ENCODE measurements around the gene MITF. TPM values are rescaled to one million over a fixed set of nuclear protein-coding genes. Genes with fewer than 3 reads are reported as not detected.

MITF gene
- 1.5 and 5.7 TPM in 2 replicates for total RNA-seq

- peak; percentile 95 for DNase-seq
Measured at GRCh38 chr3:69739204-69740102, at the start of gene MITF. Gene MITF, plus strand, starts transcription at chr3:69739464. Its CDS starts 134 bp downstream, at chr3:69739598.

DNA sequence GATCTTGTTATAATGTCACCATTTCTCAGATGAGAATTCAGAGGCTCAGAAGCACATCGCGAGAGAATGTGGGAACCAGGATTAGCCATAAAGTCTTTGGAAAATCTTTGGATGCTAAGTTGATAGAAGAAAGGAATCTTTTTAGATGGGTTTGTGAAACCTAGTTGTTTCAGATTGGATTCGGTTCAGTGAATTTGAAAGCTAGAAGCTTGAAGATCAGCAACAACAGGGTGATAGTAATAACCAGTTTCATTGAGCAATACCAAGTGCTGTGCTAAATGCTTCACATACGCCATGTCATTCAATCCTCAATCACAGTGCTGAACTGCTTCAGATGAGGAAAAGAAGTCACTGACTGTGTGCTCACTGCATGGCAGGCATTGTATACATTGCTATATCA lies 47.4 kb upstream of the MITF start:
- no peak for DNase-seq

- DNase-seq = peak; percentile 25
Measured at GRCh38 chr3:69692761-69693160, 46.5 kb upstream of the MITF start.

- DNase-seq = no peak
Measured at GRCh38 chr3:69695443-69695842, 43.8 kb upstream of the MITF start.

- no peak for DNase-seq
Measured at GRCh38 chr3:69695933-69696332, 43.3 kb upstream of the MITF start.

- DNase-seq = no peak
Measured at GRCh38 chr3:69696367-69696766, 42.9 kb upstream of the MITF start.

GRCh38 chr3:69697381-69697780 lies 41.9 kb upstream of the MITF start:
- no peak for DNase-seq

GRCh38 chr3:69698728-69699127 lies 40.5 kb upstream of the MITF start:
- no peak for DNase-seq

GRCh38 chr3:69699183-69699582 lies 40.1 kb upstream of the MITF start:
- no peak for DNase-seq

DNA sequence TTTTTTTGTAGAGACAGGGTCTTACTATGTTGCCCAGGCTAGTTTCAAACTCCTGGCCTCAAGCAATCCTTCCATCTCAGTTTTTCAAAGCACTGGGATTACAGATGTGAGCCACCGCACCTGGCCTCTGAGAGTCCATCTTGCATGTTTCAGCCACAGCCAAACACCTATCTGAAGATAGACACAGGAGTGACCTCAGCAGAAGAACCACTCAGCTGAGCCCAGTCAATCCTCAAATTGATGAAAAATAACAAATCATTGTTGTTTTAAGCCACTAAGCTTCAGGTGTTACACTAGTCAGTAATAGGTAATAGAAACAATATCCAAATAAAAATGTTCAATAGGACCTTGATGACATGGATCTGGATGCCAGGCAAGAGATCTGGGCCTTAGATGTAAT lies 38.3 kb upstream of the MITF start:
- DNase-seq = no peak

- DNase-seq = no peak
Measured at GRCh38 chr3:69710153-69710977, 28.9 kb upstream of the MITF start.

- DNase-seq = no peak
Measured at GRCh38 chr3:69712269-69712668, 27.0 kb upstream of the MITF start.

DNA sequence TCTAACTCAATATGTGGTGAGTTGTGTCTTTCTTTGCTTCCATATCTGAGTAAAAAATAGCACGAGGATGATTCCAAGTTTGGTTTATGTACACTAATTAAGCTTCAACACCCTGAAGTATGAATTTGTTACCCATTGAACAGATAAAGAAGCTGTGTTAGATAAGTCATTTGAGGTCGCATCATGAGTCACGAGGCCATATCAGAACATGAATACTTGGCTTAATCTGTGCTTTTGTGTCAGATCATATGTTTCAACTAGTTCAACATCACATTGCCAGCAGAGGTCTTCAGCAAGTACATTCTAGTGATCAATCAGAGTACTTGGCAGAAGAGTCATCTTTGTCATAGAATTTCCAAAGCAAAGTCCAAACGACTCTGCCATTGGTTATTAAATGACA lies 26.3 kb upstream of the MITF start:
- DNase-seq = no peak

GRCh38 chr3:69715204-69715603 lies 24.1 kb upstream of the MITF start:
- no peak for DNase-seq

- DNase-seq = no peak
Measured at GRCh38 chr3:69716119-69716518, 23.1 kb upstream of the MITF start.

DNA sequence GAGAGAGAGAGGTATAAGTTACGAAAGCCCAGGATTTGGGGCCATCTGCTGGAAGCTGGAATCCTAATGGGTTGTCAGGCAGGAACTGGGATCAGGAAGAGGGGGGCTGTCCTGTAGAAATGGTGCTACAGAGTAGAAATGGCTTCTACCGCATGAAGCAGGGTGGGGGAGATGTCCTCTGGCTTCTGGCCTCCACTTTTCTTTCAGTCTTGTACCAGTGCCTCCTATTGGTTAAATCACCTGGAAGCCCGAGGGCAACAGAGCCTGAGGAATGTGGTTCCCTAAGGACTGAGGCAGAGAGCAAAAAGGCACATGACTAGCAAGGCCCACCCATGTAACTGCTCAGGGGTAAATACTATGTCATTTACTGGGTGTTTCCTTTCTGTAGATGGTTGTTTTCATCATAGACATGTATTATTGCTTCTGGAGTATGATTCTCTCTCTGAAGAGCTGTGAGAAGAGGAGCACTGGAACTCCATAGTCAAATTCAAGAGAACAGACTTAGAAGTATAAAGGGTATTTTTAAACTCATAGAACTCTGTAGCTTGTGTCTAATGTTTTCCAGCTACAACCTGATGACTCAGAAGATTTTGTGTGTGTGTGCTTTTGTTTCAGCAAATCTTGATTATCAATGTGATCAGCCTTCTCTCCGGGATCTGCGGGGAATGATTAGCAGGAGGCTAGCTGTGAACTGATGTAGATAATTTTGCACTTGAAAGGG lies 20.2 kb upstream of the MITF start:
- no peak for DNase-seq

GRCh38 chr3:69719587-69720122 lies 19.6 kb upstream of the MITF start:
- DNase-seq = no peak

DNA sequence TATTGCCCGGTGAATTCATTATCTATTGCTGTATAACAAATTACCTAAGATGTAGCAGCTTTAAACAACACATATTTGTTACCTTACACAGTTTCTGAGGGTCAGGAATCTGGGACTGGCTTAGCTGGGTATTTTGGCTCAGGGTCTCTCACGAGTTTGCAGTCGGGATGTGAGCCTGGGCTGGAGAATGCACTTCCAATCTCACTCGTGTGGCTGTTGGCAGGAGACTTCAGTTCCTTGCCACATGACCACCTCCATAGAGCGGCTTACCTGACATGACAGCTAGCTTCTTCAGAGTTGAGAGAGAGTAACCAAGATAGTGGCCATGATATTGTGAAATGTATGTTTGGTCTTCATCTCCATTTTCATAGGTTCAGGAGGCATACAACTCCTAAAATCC lies 18.4 kb upstream of the MITF start:
- no peak for DNase-seq

GRCh38 chr3:69723389-69723788 lies 15.9 kb upstream of the MITF start:
- no peak for DNase-seq

- DNase-seq = no peak
Measured at GRCh38 chr3:69724722-69725435, 14.4 kb upstream of the MITF start.

DNA sequence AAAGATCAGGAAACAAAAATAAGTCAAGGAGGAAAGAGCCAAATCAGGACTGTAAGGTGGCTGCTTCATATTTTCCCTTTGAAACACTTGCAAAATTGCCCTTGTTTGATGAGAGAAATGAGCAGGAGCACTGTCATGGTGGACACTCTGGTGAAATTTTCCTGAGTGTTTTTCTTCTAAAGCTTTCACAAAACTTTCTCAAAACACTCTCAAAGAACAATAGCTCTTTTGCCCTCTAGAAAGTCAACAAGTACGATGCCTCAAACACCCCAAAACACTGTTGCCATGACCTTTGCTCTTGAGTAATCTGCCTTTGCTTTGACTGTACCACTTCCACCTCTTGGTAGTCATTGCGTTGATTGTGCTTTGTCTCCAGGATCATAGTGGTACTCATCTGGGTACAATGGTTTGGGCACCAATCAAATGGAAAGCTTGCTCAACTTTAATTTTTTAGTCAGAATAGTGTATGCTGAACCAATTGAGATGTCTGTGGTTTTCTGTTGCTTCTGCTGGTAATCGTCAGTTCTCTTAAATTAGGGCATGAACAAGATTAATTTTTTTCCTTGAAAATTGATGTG lies 13.2 kb upstream of the MITF start:
- no peak for DNase-seq
